LNCAP (cell line): Measurements from ENCODE around the gene PYROXD2.

Experiments
- CTCF ChIP-seq: fragments of 450-650 bp; IDR thresholded peaks from 2 replicates; pipeline ENCODE4 v1.5.1; 2017; ENCODE audit warnings: mild to moderate bottlenecking

The PYROXD2 gene

DNA sequence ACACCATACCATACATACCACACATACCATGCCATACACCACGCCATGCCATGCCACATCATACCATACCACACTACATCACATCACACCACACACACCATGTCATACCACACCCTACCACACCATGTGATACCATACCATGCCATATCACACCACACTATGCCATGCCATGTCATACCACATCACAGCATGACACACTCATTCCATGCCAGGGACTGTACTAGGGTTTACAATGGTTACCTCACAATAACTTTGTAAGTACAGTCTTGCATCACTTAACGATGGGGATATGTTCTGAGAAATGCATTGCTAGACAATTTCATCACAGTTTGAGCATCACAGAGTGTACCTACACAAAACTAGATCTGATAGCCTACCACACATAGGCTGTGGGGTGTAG lies 14.5 kb downstream of the PYROXD2 start:
- no peak for TF ChIP-seq CTCF

GRCh38 chr10:98399784-98400183 lies 15.2 kb downstream of the PYROXD2 start:
- no peak for TF ChIP-seq CTCF

DNA sequence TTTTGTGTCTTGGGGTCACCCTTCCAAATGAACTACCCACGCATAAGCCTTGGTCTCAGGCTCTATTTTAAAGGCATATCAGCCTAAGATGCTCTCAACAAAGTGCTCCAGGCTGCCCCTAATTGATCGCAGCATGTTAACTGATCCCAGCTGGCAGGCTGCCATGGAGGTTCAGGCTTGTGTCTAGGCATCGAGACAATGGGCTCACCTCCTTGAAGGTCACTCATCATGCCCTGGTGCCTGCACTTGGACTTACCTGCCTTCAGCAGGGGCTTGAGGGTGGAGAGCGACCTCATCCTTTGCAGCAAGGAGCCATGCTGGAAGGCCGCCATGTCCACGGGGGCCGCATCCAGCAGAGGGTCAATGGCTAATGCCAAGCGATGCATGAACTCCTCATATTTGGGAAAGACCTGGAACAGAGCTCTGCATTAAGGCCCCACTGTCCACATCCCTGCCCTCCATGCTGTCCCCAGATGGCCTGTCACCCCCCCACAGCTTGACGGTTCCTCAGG lies 17.8 kb downstream of the PYROXD2 start:
- TF ChIP-seq CTCF = no peak

DNA sequence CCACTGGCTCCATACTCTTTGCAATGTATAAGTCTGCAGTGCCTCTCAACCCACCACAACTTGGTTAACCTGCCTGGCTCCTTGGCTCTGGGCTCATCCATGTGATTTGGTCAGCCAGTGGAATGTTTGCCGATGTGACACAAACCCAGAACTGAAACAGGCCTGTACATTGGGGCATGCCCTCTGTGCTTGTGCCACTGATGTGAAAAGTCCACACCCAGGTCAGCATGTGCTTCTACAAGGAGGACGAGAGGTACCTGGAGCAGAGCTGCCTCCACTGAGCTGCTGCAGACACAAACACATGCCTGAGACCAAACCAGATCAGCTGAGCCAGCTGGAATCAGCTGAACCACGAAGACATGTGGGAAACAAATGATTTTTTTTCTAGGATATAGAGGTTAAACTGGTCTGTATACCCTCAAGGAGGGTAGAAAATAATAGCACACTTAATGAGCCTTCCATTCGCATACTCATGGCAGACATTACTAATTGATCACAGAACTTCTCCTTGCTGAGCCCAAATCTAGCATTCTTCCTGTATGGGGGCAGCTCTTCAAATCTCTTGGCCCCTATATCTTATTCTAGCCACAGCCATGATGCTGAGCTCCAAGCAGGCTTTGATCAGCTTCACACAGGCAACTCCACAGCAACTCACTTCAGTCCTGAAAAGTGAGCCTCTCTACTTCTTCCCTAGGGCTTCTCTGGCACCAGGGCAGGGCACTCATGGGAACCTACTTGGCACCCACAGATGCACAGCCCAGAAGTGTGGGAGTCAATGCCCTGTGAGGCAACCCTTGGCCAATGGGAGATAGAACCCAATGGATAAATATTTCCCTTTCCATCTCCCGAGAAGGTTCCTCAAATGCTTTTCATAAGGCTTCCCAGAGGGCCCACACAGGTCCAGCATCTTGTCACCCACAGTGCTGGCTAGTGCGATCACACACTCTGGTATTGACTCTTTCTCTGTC lies 18.6 kb downstream of the PYROXD2 start:
- TF ChIP-seq CTCF = no peak

DNA sequence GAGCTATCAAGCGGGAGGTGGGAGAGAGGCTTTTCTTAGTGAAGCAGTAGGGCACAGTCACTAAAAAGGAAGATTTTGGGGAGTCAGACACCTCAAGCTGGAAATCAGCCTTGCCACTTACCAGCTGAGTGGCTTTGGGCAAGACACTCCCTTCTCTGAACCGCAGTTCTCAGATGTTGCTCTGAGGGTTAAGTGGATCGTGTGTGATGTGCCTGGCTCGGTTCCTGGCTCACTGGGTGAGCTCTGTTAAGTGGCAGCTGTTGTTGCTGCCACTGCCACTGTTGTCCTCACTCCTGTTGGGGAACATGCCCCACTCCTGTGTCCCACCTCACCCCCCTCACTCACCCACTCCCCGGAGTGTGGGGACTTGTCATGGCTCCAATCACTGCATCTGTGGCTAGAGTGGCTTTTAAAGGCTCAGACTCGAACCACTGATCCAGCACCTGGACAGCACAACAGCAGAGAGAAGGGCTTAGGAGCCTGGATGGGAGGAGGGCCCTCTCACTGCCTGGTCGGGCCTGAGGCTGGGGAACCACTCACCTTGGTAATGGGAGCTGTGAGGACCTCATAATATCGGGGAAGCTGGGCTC lies 20.0 kb downstream of the PYROXD2 start:
- TF ChIP-seq CTCF = no peak

DNA sequence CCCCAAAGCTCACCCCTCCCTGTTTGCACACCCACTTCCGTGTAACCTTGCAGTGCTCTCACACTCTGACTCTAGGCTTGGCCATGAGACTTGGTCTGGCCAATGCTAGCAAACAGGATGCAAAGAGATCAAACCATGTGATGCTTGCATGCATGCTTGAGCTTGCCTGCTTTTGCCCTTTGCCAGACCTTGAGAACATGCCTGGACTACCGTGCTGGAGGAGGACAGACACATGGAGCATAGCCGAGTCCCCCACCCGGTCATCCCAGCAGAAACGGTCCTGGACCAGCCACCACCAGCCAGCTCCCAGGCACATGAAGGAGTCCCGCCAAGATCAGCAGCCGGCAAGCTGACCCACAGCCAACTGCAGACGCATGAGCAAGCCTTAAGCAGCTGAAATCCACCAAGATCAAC lies 23.4 kb downstream of the PYROXD2 start:
- no peak for TF ChIP-seq CTCF

DNA sequence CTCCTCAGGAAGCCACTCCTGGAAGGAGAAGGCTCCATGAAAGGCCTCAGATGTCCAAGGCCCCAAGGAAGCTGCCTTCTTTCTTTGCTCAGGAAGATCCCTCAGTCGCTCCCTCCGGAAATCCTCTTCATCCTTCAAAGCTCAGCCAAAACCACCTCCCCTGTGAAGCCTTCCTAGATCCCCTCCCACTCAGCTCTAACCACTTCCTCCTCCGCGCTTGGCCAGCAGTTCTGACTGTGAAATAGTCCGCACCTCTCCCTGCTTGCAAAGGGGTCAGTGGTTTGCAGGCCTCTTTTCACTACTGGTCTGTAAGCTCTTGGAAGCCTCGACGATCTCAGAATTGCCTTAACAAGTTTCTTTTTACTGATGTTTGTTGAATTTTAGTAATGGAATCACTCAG lies 23.9 kb downstream of the PYROXD2 start:
- TF ChIP-seq CTCF = no peak
